IMR-90 (cell line): ENCODE results near the gene CHST6.

Experiments used
- BHLHE40 ChIP-seq: fragments of 150-350 bp; IDR thresholded peaks from 2 replicates; pipeline ENCODE4 v1.6.1; 2016; ENCODE audit warnings: mild to moderate bottlenecking, low read depth, low read length
- CEBPB ChIP-seq: IDR thresholded peaks from 2 replicates; pipeline ENCODE4 v1.6.1; 2012; ENCODE audit warnings: low read depth, low read length, improper control_type of control experiment
- CHD1 ChIP-seq: IDR thresholded peaks from 2 replicates; pipeline ENCODE4 v1.6.1; 2012; ENCODE audit warnings: low read depth, low read length, improper control_type of control experiment
- FOS ChIP-seq: fragments of 150-350 bp; IDR thresholded peaks from 2 replicates; pipeline ENCODE4 v1.6.1; 2016; ENCODE audit warnings: low read depth, low read length
- POLR2A ChIP-seq: IDR thresholded peaks from 2 replicates; pipeline ENCODE4 v1.6.1; 2012; ENCODE audit warnings: mild to moderate bottlenecking, low read depth, low read length
- RAD21 ChIP-seq: IDR thresholded peaks from 2 replicates; pipeline ENCODE4 v1.6.1; 2012; ENCODE audit warnings: low read length, improper control_type of control experiment
- RCOR1 ChIP-seq: IDR thresholded peaks from 2 replicates; pipeline ENCODE4 v1.6.1; 2012; ENCODE audit warnings: mild to moderate bottlenecking, low read length, improper control_type of control experiment; ENCODE audit not compliant: insufficient replicate concordance
- SMC3 ChIP-seq: fragments of 150-350 bp; IDR thresholded peaks from 2 replicates; pipeline ENCODE4 v1.6.1; 2016; ENCODE audit warnings: low read depth, mild to moderate bottlenecking, antibody characterized with exemption, low read length, moderate library complexity
- TF ChIP-seq, protein P1 (sequence below): conservative IDR thresholded peaks from 2 replicates; pipeline ENCODE4 v1.5.1; 2012; ENCODE audit warnings: mild to moderate bottlenecking, low read depth, low read length, improper control_type of control experiment
- TF ChIP-seq, protein P2 (sequence below): fragments of 150-350 bp; IDR thresholded peaks from 2 replicates; pipeline ENCODE4 v1.6.1; 2017; ENCODE audit warnings: mild to moderate bottlenecking, antibody characterized with exemption, low read length, low read depth

DNA sequence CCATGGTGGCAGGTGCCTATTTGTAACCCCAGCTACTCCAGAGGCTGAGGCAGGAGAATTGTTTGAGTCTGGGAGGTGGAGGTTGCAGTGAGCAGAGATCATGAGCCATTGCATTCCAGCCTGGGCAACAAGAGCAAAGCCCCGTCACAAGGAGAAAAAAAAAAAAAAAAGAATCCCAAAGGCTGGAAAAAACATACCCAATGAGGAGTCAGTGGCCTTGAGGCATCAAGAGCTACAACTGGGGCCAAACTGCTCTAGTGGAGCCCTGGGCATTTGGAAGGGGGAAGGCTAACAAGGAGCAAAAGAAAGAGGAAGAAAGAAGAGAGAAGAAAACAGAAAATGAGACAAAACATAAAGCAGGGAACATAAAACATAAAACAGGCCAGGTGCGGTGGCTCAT is 6.9 kb downstream of the CHST6 start:
- TF ChIP-seq POLR2A (no peak), BHLHE40 (no peak), CEBPB (no peak), RCOR1 (no peak), SMC3 (no peak), CHD1 (no peak), RAD21 (no peak), FOS (no peak)
- TF ChIP-seq, protein P1, sequence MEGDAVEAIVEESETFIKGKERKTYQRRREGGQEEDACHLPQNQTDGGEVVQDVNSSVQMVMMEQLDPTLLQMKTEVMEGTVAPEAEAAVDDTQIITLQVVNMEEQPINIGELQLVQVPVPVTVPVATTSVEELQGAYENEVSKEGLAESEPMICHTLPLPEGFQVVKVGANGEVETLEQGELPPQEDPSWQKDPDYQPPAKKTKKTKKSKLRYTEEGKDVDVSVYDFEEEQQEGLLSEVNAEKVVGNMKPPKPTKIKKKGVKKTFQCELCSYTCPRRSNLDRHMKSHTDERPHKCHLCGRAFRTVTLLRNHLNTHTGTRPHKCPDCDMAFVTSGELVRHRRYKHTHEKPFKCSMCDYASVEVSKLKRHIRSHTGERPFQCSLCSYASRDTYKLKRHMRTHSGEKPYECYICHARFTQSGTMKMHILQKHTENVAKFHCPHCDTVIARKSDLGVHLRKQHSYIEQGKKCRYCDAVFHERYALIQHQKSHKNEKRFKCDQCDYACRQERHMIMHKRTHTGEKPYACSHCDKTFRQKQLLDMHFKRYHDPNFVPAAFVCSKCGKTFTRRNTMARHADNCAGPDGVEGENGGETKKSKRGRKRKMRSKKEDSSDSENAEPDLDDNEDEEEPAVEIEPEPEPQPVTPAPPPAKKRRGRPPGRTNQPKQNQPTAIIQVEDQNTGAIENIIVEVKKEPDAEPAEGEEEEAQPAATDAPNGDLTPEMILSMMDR, result no peak
- TF ChIP-seq, protein P2, sequence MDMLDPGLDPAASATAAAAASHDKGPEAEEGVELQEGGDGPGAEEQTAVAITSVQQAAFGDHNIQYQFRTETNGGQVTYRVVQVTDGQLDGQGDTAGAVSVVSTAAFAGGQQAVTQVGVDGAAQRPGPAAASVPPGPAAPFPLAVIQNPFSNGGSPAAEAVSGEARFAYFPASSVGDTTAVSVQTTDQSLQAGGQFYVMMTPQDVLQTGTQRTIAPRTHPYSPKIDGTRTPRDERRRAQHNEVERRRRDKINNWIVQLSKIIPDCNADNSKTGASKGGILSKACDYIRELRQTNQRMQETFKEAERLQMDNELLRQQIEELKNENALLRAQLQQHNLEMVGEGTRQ, result no peak
